Spleen (tissue), 7 donors: ENCODE measurements around the gene PRDX1.
"Not testable (repeated sequence)": the region's sequence is repeated elsewhere in the genome, so short reads cannot be mapped to it uniquely, and the experiment has no call there.

Source experiments
- CTCF ChIP-seq, 11 experiments: fragments of 200-600 bp in 7 of 11; fragments of 450-650 bp in 4 of 11; sonication (generic) in 4 of 11; IDR thresholded peaks in 8 of 11; conservative IDR thresholded peaks in 3 of 11; 1 replicate in 7 of 11; 2 replicates in 4 of 11; pipeline versions ENCODE4 v1.4.0 to v1.8.0; 2016 to 2021; ENCODE audit warnings: antibody characterized with exemption in 11 of 11, inconsistent platforms in 4 of 11, mild to moderate bottlenecking in 1 of 11
- POLR2A ChIP-seq, 3 donors: fragments of 450-650 bp; IDR thresholded peaks; one replicate each; pipeline ENCODE4 v1.5.1; 2017; ENCODE audit warnings: antibody characterized with exemption in 3 of 3, mild to moderate bottlenecking in 1 of 3
- donor health status: DM: no; HTN: no; CAD: no; lungs with moderate emphysema.
- donor health status: DM: no; HTN: no; CAD: no.
- donor health status: DM: no; HTN: no; CAD: no.

DNA sequence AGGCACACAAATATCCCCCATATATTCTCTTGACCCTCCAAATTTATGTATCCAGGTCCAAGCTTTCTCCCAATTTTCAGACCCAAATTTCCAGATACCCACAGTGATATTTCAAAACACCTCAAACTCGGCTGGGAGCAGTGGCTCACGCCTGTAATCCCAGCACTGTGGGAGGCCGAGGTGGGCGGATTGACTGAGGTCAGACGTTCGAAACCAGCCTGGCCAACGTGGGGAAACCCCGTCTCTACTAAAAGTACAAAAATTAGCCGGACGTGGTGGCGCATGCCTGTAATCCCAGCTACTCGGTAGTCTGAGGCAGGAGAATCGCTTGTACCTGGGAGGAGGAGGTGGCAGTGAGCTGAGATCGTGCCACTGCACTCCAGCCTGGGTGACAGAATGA lies 32.3 kb downstream of the PRDX1 start:
- not testable (repeated sequence) for TF ChIP-seq POLR2A (IDR thresholded peaks at IDR 0.05); CTCF (IDR thresholded peaks at IDR 0.05 in 8 of 11, conservative IDR thresholded peaks at IDR 0.05 in 3 of 11)
